Activated naive CD8-positive, alpha-beta T cell treated with anti-CD3 and anti-CD28 coated beads, Interleukin-2, amount 50 U/mL, for 24 hours (primary cell): ENCODE results near the gene EPHX1.
A peak's percentile ranks its signal among the peaks of the same experiment; 100 is the strongest.
"Not testable (repeated sequence)": the region's sequence is repeated elsewhere in the genome, so short reads cannot be mapped to it uniquely, and the experiment has no call there.

Experiments used
- ATAC-seq: fragments of 150-1000 bp; cut with Tn5 transposase; one replicate; pipeline ENCODE4 v1.10.0; 2021
- DNase-seq: peaks from one replicate; pipeline ENCODE4 v3.0.0; 2021
- H3K27ac Mint-ChIP-seq: one replicate; pipeline ENCODE4 v1.8.0; 2021; ENCODE audit warnings: mild to moderate bottlenecking, mixed read lengths
- H3K27me3 Mint-ChIP-seq: one replicate; pipeline ENCODE4 v1.8.0; 2021; ENCODE audit warnings: mixed read lengths
- H3K36me3 Mint-ChIP-seq: one replicate; pipeline ENCODE4 v1.8.0; 2021; ENCODE audit warnings: low read depth, mixed read lengths
- H3K4me1 Mint-ChIP-seq: one replicate; pipeline ENCODE4 v1.8.0; 2021; ENCODE audit warnings: mixed read lengths
- H3K4me3 Mint-ChIP-seq: one replicate; pipeline ENCODE4 v1.8.0; 2021; ENCODE audit warnings: mild to moderate bottlenecking, moderate library complexity, mixed read lengths
- H3K9me3 Mint-ChIP-seq: one replicate; pipeline ENCODE4 v1.8.0; 2021; ENCODE audit warnings: mixed read lengths

Gene EPHX1

GRCh38 chr1:225880222-225880588 is 70.3 kb downstream of the EPHX1 start:
- Mint-ChIP-seq H3K36me3 (peaks cover 7% of the 10 kb centered on the region), H3K4me1 (peaks cover 62% of the 10 kb centered on the region), H3K4me3 (peak overlapping the region; percentile 87), H3K27me3 (no peaks in the 10 kb centered on the region), H3K9me3 (no peaks in the 10 kb centered on the region), H3K27ac (no peak overlapping the region)
- ATAC-seq (peak; percentile 0), DNase-seq (no peak)

DNA sequence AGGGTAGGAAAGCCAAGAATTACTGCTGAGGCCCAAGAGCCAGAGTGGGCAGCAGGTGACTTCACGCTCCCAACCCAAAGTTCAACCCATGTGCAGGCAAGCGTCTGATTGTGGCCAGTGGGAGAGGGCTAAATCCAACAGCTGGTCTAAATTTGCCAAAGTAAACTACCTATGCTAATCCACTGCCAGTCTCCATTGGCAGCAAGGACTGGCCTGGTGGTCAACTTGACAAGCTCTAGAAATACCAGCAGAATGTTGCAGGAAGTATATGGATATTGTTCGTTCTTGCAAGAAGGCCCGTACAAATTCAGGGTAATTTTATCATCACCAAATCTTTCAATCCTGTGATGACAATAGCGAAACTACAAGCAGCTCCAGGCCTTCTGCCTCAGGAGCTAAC is 70.7 kb downstream of the EPHX1 start:
- Mint-ChIP-seq H3K4me1 (peaks cover 59% of the 10 kb centered on the region), H3K9me3 (no peaks in the 10 kb centered on the region), H3K4me3 (peak overlapping the region; percentile 87), H3K27me3 (no peaks in the 10 kb centered on the region), H3K36me3 (peaks cover 7% of the 10 kb centered on the region), H3K27ac (no peak overlapping the region)
- DNase-seq (no peak), ATAC-seq (no peak)

DNA sequence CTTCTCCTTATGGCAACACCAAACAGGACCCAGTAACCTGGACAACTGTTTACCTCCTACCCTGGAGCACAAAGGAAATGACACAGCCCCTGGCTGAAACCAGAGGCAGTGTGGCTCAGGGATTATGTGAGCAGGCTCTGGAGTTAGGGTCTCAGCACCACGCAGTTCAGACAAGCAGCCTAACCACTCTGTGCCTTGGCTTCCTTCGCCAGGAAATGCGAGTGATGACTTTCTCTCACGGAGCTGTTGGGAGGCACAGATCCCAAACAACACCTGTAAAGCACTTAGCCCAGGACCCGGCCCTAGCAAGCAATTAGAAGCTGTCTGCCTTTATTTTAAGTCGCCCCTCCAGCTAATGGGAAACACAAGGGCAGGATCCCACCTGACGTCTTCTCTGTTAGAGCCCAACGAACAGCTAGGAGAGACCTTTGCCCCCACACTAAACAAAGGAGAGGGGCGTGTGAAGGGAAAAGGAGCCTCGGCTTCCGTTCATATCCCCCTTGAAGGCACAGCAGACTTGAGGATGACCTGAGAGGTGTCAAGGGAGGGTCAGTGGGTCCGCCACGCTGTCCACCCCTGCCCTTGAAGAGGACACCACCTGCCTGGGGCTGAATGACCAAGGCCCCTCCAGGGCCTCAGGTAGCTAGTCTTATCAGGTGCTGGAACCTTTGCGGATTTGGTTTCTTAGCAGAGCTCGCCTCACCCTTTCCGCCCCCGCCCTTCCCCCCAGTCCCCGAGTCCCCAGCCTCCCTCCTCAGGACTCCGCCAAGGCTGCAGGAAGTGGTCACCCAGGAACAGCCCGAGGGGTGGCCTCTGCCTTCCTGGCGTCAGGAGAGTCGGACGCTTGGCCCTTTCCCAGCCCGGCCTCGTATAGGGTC is 71.4 kb downstream of the EPHX1 start:
- Mint-ChIP-seq H3K9me3 (no peaks in the 10 kb centered on the region), H3K36me3 (peaks cover 7% of the 10 kb centered on the region), H3K4me3 (peak overlapping the region; percentile 87), H3K27ac (peak overlapping the region; percentile 69), H3K27me3 (no peaks in the 10 kb centered on the region), H3K4me1 (peaks cover 53% of the 10 kb centered on the region)
- ATAC-seq: peak; percentile 16
- DNase-seq: peak; percentile 61

DNA sequence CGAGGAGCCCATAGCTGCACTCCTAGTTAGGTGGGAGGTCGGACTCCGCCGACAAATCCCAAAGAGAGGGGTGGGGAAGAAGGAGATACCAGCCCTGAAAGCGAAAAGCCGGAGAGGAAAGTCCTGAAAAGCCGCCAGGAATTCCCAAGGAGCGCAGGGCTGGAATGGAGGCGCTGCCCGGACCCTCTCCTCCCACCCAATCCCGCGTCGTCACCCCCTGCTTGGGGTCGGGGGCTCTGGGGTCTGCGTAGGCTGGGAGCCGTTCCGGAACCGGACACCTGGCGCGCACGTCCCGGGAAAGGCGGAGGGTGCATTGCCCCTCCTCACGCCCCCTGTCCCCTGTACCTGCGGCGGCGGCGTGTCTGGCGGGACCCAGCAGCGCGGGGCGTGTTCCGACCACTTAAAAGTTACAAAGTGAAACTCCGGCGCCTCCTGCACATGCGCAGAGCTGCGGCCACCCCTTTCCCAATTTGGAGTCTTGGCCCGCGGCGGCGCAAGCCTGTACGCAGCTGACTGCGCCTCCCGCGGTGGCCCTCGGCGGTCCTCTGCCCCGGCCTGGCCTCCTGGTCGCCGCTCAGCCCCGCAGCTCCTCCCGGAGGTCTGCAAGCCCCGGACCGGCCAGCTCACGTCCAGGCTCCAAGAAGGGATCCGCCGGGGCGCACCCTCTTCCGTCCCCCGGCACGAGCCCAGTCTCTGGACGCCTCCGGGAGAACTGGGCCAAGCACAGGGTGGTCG is 72.2 kb downstream of the EPHX1 start, which contains the start of gene TMEM63A:
Gene TMEM63A, minus strand, starts transcription at position 422 of the 735 bp plus-strand sequence. CDS start 4,800 bp downstream, outside the sequence.
- Mint-ChIP-seq H3K4me3 (peak within 1 kb of the TSS; percentile 87), H3K36me3 (peaks cover 4% of the 10 kb centered on the region), H3K27ac (peak within 1 kb of the TSS; percentile 81), H3K27me3 (no peaks in the 10 kb centered on the region), H3K9me3 (no peaks in the 10 kb centered on the region), H3K4me1 (peaks cover 47% of the 10 kb centered on the region)
- DNase-seq (peak; percentile 91), ATAC-seq (peak; percentile 60)

DNA sequence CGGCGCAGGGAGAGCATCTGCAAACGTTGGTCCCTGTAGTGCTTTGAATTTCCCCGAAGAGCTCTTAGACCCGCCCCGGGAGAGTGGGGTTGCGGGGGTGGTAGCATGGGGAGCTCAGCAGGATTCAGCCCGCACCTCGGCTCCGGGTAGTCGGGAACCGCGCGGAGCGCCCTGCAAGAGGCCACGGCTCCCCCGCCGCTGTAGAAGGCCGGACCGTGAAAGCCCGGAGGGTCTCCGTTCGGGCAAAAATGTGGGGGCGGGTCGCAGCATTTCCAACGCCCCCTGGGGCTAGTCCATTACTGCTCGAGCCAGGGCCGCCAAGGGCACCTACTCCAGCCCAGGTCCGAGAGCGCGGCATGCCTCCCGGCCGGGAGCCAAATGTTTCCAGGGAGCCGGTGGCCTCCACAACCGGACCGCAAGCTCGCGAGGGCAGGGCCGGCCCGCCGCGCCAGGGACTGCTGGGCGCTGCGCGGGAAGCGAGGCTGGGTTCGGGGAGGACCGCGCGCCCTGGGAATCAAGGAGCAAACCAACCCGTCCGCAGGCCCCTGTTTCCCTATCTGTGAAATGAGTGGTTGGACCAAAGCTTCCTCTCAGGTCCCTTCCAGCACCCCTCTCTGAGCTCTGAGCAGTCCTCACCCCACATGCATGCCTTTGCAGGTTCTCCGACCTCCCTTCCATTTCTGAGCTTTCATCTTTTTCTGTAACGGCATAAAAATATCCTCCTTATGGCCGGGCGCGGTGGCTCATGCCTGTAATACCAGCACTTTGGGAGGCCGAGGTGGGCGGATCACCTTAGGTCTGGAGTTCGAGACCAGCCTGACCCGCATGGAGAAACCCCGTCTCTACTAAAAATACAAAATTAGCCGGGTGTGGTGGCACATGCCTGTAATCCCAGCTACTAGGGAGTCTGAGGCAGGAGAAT is 73.0 kb downstream of the EPHX1 start:
- no peaks in the 10 kb centered on the region for H3K36me3 Mint-ChIP-seq
- DNase-seq (peak; percentile 54), ATAC-seq (peak; percentile 33)
- H3K4me1 Mint-ChIP-seq: peaks cover 38% of the 10 kb centered on the region
- no peaks in the 10 kb centered on the region for H3K27me3 Mint-ChIP-seq
- H3K9me3 Mint-ChIP-seq: no peaks in the 10 kb centered on the region
- peak overlapping the region; percentile 81 for H3K27ac Mint-ChIP-seq
- H3K4me3 Mint-ChIP-seq: peak overlapping the region; percentile 87

- DNase-seq: no peak
- ATAC-seq: no peak
- no peaks in the 10 kb centered on the region for H3K27me3 Mint-ChIP-seq
- peaks cover 33% of the 10 kb centered on the region for H3K4me1 Mint-ChIP-seq
- H3K4me3 Mint-ChIP-seq: peak overlapping the region; percentile 87
- no peaks in the 10 kb centered on the region for H3K9me3 Mint-ChIP-seq
- no peaks in the 10 kb centered on the region for H3K36me3 Mint-ChIP-seq
- H3K27ac Mint-ChIP-seq: peak overlapping the region; percentile 81
Observed at GRCh38 chr1:225883616-225884265, 73.8 kb downstream of the EPHX1 start.

GRCh38 chr1:225885336-225885735 is 75.4 kb downstream of the EPHX1 start:
- H3K36me3 Mint-ChIP-seq: no peaks in the 10 kb centered on the region
- H3K4me3 Mint-ChIP-seq: no peak overlapping the region
- no peaks in the 10 kb centered on the region for H3K27me3 Mint-ChIP-seq

GRCh38 chr1:225886159-225887029 is 76.5 kb downstream of the EPHX1 start:
- no peak for ATAC-seq
- Mint-ChIP-seq H3K4me3 (no peak overlapping the region), H3K4me1 (peaks cover 11% of the 10 kb centered on the region), H3K27ac (no peak overlapping the region), H3K9me3 (no peaks in the 10 kb centered on the region), H3K27me3 (no peaks in the 10 kb centered on the region), H3K36me3 (no peaks in the 10 kb centered on the region)
- no peak for DNase-seq

More at GRCh38 chr1:225885336-225885735, 75.4 kb downstream of the EPHX1 start:
- Mint-ChIP-seq H3K27ac (no peak overlapping the region), H3K9me3 (no peaks in the 10 kb centered on the region), H3K4me1 (peaks cover 19% of the 10 kb centered on the region)
- ATAC-seq (no peak), DNase-seq (no peak)

- Mint-ChIP-seq H3K4me3 (no peak overlapping the region), H3K9me3 (no peaks in the 10 kb centered on the region), H3K27ac (no peak overlapping the region), H3K36me3 (no peaks in the 10 kb centered on the region), H3K4me1 (peaks cover 10% of the 10 kb centered on the region), H3K27me3 (no peaks in the 10 kb centered on the region)
- DNase-seq: no peak
- ATAC-seq: no peak
Observed at GRCh38 chr1:225887030-225887314, 77.0 kb downstream of the EPHX1 start.

GRCh38 chr1:225887554-225888288 is 77.8 kb downstream of the EPHX1 start:
- not testable (repeated sequence) for H3K4me1 Mint-ChIP-seq, H3K27me3 Mint-ChIP-seq, DNase-seq, H3K4me3 Mint-ChIP-seq, ATAC-seq, H3K9me3 Mint-ChIP-seq, H3K36me3 Mint-ChIP-seq, H3K27ac Mint-ChIP-seq

DNA sequence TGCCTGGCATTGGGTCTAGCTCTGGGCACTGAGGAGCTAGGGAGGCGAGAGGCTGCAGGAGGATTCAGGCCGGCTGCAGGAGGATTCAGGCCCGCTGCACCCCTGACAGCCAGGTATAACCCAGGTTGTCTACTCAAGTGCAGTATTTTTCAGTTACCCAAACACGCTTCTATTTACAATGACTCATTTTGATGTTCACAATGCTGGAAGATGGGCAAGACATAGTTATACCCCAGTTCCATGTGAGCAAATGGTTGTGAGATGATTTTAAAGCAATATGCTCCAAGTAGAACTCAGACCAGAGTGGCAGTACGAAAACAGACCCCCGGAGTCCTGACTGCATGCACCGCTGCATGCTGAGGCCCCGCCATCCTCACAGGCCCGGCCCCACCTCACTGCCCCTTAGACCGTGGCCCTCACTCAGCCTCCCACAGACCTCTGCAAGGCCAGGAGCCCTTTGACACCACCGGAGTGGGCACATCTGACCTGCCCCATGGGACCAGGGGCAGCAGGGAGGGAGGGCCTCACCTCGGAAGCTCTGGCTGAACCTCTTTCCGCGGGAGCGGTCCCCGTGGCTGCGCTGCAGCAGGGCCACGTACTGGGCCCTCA is 78.5 kb downstream of the EPHX1 start:
- Mint-ChIP-seq H3K27ac (no peak overlapping the region), H3K9me3 (no peaks in the 10 kb centered on the region), H3K27me3 (no peaks in the 10 kb centered on the region), H3K36me3 (no peaks in the 10 kb centered on the region), H3K4me1 (peaks cover 7% of the 10 kb centered on the region), H3K4me3 (no peak overlapping the region)
- DNase-seq (no peak), ATAC-seq (peak; percentile 26)

- ATAC-seq (peak; percentile 28), DNase-seq (no peak)
- no peaks in the 10 kb centered on the region for H3K9me3 Mint-ChIP-seq
- H3K27me3 Mint-ChIP-seq: no peaks in the 10 kb centered on the region
- peaks cover 2% of the 10 kb centered on the region for H3K4me1 Mint-ChIP-seq
- H3K36me3 Mint-ChIP-seq: no peaks in the 10 kb centered on the region
- H3K27ac Mint-ChIP-seq: no peak within 1 kb of the TSS
- H3K4me3 Mint-ChIP-seq: no peak within 1 kb of the TSS
Observed at GRCh38 chr1:225888898-225889601, 79.1 kb downstream of the EPHX1 start, which contains the start of gene LEFTY1. Gene LEFTY1, minus strand, starts transcription at chr1:225889146. Its CDS starts 80 bp downstream, at chr1:225889066.
